Measurements from ENCODE around the gene TRIM26.

DNA sequence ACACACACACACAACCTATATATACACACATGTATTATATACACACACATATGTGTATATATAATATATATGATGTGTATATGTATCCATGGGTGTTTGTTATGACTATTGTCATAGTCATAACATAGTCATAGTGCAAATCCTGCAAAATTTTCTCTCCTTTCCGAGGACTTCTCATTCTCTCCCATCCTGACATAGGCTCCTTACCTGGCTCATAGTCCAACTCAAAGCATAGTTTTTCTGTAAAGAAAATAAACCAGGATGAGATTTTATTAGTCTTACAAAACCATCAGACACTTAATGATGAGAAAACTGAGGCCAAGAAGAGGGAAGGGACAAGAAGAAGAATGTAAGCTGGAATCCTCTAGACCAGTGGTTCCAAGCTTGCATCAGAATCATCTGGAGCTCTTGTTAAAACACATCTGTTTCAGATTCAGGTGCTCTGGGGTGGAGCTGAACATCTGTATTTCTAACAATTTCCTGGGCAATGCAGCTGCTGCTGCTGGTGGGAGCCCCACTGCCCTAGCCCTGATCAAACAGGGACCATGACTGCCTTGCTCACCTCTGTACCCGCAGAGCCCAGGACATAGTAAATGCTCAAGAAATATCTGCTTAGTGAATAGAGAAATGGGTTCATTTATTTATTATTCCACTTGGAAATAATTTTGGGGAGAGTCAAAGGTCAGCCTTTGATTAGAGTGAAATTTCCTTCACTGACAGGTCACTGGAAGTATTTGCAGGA lies 57.5 kb downstream of the TRIM26 start:
- TF ChIP-seq, protein P1, sequence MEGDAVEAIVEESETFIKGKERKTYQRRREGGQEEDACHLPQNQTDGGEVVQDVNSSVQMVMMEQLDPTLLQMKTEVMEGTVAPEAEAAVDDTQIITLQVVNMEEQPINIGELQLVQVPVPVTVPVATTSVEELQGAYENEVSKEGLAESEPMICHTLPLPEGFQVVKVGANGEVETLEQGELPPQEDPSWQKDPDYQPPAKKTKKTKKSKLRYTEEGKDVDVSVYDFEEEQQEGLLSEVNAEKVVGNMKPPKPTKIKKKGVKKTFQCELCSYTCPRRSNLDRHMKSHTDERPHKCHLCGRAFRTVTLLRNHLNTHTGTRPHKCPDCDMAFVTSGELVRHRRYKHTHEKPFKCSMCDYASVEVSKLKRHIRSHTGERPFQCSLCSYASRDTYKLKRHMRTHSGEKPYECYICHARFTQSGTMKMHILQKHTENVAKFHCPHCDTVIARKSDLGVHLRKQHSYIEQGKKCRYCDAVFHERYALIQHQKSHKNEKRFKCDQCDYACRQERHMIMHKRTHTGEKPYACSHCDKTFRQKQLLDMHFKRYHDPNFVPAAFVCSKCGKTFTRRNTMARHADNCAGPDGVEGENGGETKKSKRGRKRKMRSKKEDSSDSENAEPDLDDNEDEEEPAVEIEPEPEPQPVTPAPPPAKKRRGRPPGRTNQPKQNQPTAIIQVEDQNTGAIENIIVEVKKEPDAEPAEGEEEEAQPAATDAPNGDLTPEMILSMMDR (IDR thresholded peaks at IDR 0.05), result no peak
- TF ChIP-seq POLR2A (IDR thresholded peaks at IDR 0.05), result no peak
